Endothelial cell of umbilical vein (primary cell): ENCODE data around the gene MED15.

Experiments used
- EZH2 ChIP-seq: IDR thresholded peaks from 2 replicates; pipeline ENCODE4 v1.6.1; 2012; ENCODE audit warnings: borderline replicate concordance, low read depth, mild to moderate bottlenecking, moderate library complexity, low read length, inconsistent platforms; ENCODE audit not compliant: severe bottlenecking
- POLR2A ChIP-seq: IDR thresholded peaks from 2 replicates; pipeline ENCODE4 v1.6.1; 2012; ENCODE audit warnings: low read depth, mild to moderate bottlenecking, control low read depth, low read length
- POLR2AphosphoS5 ChIP-seq: IDR thresholded peaks from 2 replicates; pipeline ENCODE4 v1.6.1; 2012; ENCODE audit warnings: low read depth, mild to moderate bottlenecking, control low read depth, low read length, moderate library complexity; ENCODE audit not compliant: insufficient read depth
- TF ChIP-seq, protein P1 (sequence below), 2 donors: IDR thresholded peaks; 1 replicate in 1 of 2; 2 replicates in 1 of 2; pipeline ENCODE4 v1.5.1; 2011; ENCODE audit warnings: low read length in 2 of 2, mild to moderate bottlenecking in 2 of 2, moderate library complexity in 2 of 2, control low read depth in 1 of 2, inconsistent platforms in 1 of 2, low read depth in 1 of 2; ENCODE audit not compliant: insufficient read depth in 1 of 2; ENCODE audit errors: extremely low read depth in 1 of 2

DNA sequence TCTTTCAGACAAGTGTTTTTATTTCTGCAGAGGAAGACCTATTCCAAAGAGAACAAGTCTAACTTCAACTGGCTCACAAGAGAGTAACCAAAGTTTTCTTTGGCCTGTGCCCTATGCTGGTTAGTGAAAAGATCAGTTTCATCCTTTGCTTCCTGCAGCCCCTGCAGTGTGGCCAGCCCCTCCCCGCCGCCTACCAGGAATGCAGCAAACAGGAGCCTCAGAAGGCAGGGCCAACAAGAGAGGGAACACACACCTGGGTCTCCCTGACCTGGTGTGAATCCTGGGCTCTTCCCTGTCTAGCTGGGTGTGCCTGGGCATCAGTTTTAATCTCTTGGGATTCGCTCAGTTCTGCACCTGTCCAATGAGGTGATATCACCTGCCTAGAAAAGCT lies 48.3 kb upstream of the MED15 start:
- TF ChIP-seq, protein P1, sequence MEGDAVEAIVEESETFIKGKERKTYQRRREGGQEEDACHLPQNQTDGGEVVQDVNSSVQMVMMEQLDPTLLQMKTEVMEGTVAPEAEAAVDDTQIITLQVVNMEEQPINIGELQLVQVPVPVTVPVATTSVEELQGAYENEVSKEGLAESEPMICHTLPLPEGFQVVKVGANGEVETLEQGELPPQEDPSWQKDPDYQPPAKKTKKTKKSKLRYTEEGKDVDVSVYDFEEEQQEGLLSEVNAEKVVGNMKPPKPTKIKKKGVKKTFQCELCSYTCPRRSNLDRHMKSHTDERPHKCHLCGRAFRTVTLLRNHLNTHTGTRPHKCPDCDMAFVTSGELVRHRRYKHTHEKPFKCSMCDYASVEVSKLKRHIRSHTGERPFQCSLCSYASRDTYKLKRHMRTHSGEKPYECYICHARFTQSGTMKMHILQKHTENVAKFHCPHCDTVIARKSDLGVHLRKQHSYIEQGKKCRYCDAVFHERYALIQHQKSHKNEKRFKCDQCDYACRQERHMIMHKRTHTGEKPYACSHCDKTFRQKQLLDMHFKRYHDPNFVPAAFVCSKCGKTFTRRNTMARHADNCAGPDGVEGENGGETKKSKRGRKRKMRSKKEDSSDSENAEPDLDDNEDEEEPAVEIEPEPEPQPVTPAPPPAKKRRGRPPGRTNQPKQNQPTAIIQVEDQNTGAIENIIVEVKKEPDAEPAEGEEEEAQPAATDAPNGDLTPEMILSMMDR (IDR thresholded peaks at IDR 0.05; ENCODE audit: extremely low read depth in 1 of 2, insufficient read depth in 1 of 2, low read depth in 1 of 2, low read length in 2 of 2) = no peak
- no peak for TF ChIP-seq POLR2AphosphoS5
- no peak for TF ChIP-seq EZH2
- no peak for TF ChIP-seq POLR2A
